ENCODE results near the gene SIK1. TPM values are rescaled to one million over a fixed set of nuclear protein-coding genes. Genes with fewer than 3 reads are reported as not detected.
"Not testable (repeated sequence)": the region's sequence is repeated elsewhere in the genome, so short reads cannot be mapped to it uniquely, and the experiment has no call there.

Gene SIK1
- polyA plus RNA-seq, 1 experiment = 0.98 TPM

GRCh38 chr21:43428964-43429363, 2.0 kb upstream of the SIK1 start:
- H3K36me3 ChIP-seq (ENCODE audit: control insufficient read depth, insufficient read depth, low read length); H3K27me3 ChIP-seq (ENCODE audit: control insufficient read depth, insufficient read depth, low read length); DNase-seq (ENCODE audit: low read depth); H3K4me3 ChIP-seq (ENCODE audit: low read depth, low read length); CTCF ChIA-PET; POLR2A ChIA-PET: not testable (repeated sequence)

- POLR2A ChIA-PET; H3K36me3 ChIP-seq (ENCODE audit: control insufficient read depth, insufficient read depth, low read length); H3K4me3 ChIP-seq (ENCODE audit: low read depth, low read length); CTCF ChIA-PET; DNase-seq (ENCODE audit: low read depth); H3K27me3 ChIP-seq (ENCODE audit: control insufficient read depth, insufficient read depth, low read length): not testable (repeated sequence)
Measured at GRCh38 chr21:43427242-43427559, 270 bp upstream of the SIK1 start.

GRCh38 chr21:43426004-43426403, 927 bp downstream of the SIK1 start:
- DNase-seq (ENCODE audit: low read depth); CTCF ChIA-PET; POLR2A ChIA-PET; H3K27me3 ChIP-seq (ENCODE audit: control insufficient read depth, insufficient read depth, low read length); H3K4me3 ChIP-seq (ENCODE audit: low read depth, low read length); H3K36me3 ChIP-seq (ENCODE audit: control insufficient read depth, insufficient read depth, low read length): not testable (repeated sequence)

GRCh38 chr21:43419475-43419874, 7.5 kb downstream of the SIK1 start:
- POLR2A ChIA-PET; DNase-seq (ENCODE audit: low read depth); H3K4me3 ChIP-seq (ENCODE audit: low read depth, low read length); H3K27me3 ChIP-seq (ENCODE audit: control insufficient read depth, insufficient read depth, low read length); H3K36me3 ChIP-seq (ENCODE audit: control insufficient read depth, insufficient read depth, low read length); CTCF ChIA-PET: not testable (repeated sequence)

- H3K4me3 ChIP-seq (ENCODE audit: low read depth, low read length); DNase-seq (ENCODE audit: low read depth); H3K27me3 ChIP-seq (ENCODE audit: control insufficient read depth, insufficient read depth, low read length); CTCF ChIA-PET; POLR2A ChIA-PET; H3K36me3 ChIP-seq (ENCODE audit: control insufficient read depth, insufficient read depth, low read length): not testable (repeated sequence)
Measured at GRCh38 chr21:43414576-43414975, 12.4 kb downstream of the SIK1 start.

DNA sequence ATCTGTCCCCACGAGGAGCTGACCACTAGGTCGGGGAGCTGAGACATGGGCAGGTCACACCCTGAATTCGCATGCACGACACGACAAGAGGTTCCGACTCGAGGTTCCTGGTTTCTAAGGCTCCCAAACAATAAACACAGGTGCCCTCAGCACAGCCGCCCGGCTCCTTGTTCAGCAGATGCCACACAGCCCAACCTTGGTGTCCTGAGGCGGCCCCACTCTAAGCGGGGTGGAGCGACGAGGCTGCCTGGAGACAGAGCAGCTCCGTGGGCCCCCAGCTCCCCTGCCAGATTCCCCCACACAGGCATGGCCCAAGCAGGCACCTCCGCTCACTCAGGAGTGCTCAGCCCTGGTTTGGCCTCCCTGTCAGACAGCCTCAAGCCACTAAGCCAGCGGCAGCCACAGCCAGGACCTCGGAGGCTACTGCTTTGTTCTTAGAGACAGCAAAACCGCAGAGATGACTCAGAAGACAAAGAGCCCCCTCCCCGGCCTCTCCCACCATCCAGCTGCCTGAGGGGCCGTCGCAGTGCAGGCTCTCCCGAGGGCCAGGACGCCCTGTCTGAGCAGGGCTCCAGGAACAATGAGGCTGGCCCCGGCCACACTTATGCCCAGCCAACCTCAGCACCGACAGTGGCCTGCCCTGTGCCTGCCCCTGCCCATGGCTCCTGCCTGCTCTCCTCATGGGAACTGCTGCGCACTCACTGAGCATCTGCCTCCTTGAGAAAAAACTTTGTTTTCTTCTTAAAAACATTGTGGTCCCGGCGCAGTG, 14.7 kb downstream of the SIK1 start:
- H3K27me3 ChIP-seq (ENCODE audit: control insufficient read depth, insufficient read depth, low read length); H3K36me3 ChIP-seq (ENCODE audit: control insufficient read depth, insufficient read depth, low read length); DNase-seq (ENCODE audit: low read depth); POLR2A ChIA-PET; H3K4me3 ChIP-seq (ENCODE audit: low read depth, low read length); CTCF ChIA-PET: not testable (repeated sequence)

GRCh38 chr21:43410456-43411068, 16.4 kb downstream of the SIK1 start:
- DNase-seq (ENCODE audit: low read depth); H3K36me3 ChIP-seq (ENCODE audit: control insufficient read depth, insufficient read depth, low read length); H3K27me3 ChIP-seq (ENCODE audit: control insufficient read depth, insufficient read depth, low read length); POLR2A ChIA-PET; H3K4me3 ChIP-seq (ENCODE audit: low read depth, low read length); CTCF ChIA-PET: not testable (repeated sequence)

- CTCF ChIA-PET = not testable (repeated sequence)
Measured at GRCh38 chr21:43407139-43407538, 19.8 kb downstream of the SIK1 start.

DNA sequence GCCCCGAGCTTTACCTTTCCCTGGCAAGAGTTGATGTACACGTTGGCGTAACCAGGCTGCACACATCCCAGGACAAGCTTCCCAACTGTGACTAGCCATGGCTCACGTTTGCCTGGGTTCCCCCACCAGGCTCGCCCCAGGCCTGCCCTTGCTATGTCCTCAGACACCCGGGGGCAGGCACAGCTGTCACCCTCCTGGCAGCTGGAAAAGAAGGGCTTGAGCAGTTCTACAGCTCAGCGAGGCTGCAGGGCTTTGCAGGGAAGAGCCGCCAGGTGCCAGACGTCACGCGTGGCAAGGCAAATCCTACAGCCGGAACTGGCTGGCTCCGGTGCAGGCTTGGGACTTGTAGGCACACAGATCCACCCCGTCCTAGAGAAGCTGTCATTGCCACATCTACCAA, 22.5 kb downstream of the SIK1 start:
- CTCF ChIA-PET; POLR2A ChIA-PET; H3K27me3 ChIP-seq (ENCODE audit: control insufficient read depth, insufficient read depth, low read length); H3K4me3 ChIP-seq (ENCODE audit: low read depth, low read length); H3K36me3 ChIP-seq (ENCODE audit: control insufficient read depth, insufficient read depth, low read length); DNase-seq (ENCODE audit: low read depth): not testable (repeated sequence)

More at GRCh38 chr21:43407139-43407538, 19.8 kb downstream of the SIK1 start:
- DNase-seq (ENCODE audit: low read depth); H3K36me3 ChIP-seq (ENCODE audit: control insufficient read depth, insufficient read depth, low read length); H3K27me3 ChIP-seq (ENCODE audit: control insufficient read depth, insufficient read depth, low read length); H3K4me3 ChIP-seq (ENCODE audit: low read depth, low read length); POLR2A ChIA-PET: not testable (repeated sequence)

GRCh38 chr21:43403651-43404430, 23.1 kb downstream of the SIK1 start:
- H3K36me3 ChIP-seq (ENCODE audit: control insufficient read depth, insufficient read depth, low read length); H3K4me3 ChIP-seq (ENCODE audit: low read depth, low read length); DNase-seq (ENCODE audit: low read depth); CTCF ChIA-PET; H3K27me3 ChIP-seq (ENCODE audit: control insufficient read depth, insufficient read depth, low read length); POLR2A ChIA-PET: not testable (repeated sequence)

GRCh38 chr21:43401125-43401524, 25.8 kb downstream of the SIK1 start:
- H3K36me3 ChIP-seq (ENCODE audit: control insufficient read depth, insufficient read depth, low read length); CTCF ChIA-PET; DNase-seq (ENCODE audit: low read depth); POLR2A ChIA-PET; H3K27me3 ChIP-seq (ENCODE audit: control insufficient read depth, insufficient read depth, low read length); H3K4me3 ChIP-seq (ENCODE audit: low read depth, low read length): not testable (repeated sequence)

DNA sequence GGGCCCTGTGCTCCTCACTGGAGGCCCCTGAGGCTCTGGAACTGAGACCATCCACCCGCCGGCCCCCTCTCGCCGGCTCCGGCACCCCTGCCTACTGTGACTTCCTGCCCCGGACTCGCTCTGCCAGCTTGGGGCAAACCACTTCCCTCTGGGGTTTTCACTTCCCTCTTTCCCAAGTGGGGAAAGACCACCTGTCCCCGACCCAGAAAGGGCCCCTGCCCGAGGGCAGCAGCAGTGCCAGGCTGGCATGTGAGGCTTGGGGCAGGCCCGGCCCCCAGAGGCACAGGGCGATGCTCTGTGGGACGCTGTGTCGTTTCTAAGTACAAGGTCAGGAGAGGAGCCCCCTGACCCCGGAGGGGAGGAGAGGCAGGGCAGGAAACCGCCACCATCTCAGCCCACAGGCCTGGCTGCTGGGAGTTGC, 27.3 kb downstream of the SIK1 start:
- H3K4me3 ChIP-seq (ENCODE audit: low read depth, low read length); CTCF ChIA-PET; H3K27me3 ChIP-seq (ENCODE audit: control insufficient read depth, insufficient read depth, low read length); POLR2A ChIA-PET; H3K36me3 ChIP-seq (ENCODE audit: control insufficient read depth, insufficient read depth, low read length); DNase-seq (ENCODE audit: low read depth): not testable (repeated sequence)

GRCh38 chr21:43399136-43399535, 27.8 kb downstream of the SIK1 start:
- CTCF ChIA-PET; H3K27me3 ChIP-seq (ENCODE audit: control insufficient read depth, insufficient read depth, low read length); DNase-seq (ENCODE audit: low read depth); H3K36me3 ChIP-seq (ENCODE audit: control insufficient read depth, insufficient read depth, low read length); H3K4me3 ChIP-seq (ENCODE audit: low read depth, low read length); POLR2A ChIA-PET: not testable (repeated sequence)

Measured in BJ (cell line).